HG03520 (cell line): ENCODE data around the gene PCDH1.
A peak's percentile ranks its signal among the peaks of the same experiment; 100 is the strongest.

ENCODE experiments used
- ATAC-seq: cut with Tn5 transposase; IDR thresholded peaks from one replicate; pipeline ENCODE4 v1.9.1; 2021; ENCODE audit warnings: mild to moderate bottlenecking, moderate library complexity; ENCODE audit not compliant: unreplicated experiment

Gene PCDH1

DNA sequence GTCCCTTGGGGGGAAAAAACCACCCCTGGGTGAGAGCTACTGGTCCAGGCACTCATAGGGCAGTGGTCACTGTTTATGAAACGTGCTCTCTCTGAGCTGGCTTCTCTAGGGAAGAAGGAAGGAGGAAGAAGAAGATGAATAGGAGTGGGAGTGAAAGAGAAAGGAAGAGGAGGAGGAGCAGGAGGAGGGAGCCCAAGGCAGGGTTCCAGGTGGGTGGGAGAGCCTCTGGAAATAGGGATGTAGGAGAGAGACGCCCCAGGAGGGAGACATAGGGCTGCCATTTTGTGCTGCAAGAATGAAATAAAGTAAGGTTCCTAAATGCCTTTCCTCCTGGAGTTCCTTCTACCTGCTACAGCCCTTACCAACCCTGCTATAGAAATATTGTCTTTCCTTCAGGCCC is 65.7 kb downstream of the PCDH1 start:
- ATAC-seq: no peak

DNA sequence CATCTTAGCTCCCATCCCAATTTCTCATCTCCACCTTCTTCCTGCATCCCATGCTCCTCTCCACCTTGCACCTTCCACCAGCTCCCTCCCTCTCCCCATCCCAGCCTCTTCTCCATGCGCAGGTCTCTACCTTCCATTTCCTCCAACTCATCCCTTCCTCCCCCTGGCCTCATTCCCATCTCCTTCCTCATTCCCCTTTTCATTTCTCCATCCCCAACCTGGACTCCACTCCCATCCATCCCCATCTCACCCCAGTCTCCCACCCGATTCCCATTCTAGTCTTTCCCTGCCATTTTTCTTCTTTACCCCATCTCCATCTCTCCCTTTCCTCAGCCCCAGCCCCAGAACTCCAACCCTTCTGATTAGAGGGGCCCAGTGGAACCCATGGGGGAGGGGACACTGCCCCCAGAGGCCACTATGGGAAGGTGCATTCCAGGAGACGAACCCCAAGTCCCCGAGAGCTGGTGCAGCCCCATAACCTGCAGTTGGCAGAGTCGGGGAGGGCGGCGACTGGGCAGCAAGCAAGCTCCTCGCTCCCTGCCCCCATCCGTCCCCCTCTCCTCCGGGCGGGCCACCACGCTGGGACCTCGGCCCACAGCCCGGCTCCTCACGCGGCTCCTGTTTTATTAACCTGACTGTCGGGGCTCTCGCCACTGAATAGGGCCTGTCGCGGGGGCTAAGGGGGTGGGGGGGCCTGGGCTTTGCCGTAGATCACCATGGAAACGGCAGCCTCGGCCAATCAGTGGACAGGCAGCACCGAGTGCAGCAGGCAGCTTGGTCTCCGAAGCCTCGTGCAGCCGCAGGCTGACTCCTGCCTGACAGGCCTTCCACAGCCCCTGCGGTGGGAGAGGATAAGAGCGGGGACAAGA is 66.7 kb downstream of the PCDH1 start:
- ATAC-seq: peak; percentile 81

DNA sequence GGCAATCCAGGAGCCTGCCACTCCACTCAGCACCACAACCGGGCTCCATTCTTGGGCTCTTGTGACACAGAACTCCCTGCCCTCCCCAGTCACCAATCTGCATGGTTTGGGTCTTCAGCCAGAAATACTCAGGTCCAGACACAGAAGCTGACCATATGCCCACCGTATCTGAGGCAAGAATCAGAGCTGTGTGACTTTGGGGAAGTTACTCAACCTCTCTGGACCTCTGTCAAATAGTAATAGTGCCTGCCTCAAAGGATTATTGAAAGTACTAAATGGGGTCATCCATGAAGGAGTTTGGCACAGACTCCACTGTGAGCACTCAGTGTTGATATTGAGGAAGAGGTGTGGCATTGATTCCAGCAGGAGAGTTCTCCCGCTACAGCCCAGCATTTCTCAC is 67.5 kb downstream of the PCDH1 start:
- no peak for ATAC-seq

DNA sequence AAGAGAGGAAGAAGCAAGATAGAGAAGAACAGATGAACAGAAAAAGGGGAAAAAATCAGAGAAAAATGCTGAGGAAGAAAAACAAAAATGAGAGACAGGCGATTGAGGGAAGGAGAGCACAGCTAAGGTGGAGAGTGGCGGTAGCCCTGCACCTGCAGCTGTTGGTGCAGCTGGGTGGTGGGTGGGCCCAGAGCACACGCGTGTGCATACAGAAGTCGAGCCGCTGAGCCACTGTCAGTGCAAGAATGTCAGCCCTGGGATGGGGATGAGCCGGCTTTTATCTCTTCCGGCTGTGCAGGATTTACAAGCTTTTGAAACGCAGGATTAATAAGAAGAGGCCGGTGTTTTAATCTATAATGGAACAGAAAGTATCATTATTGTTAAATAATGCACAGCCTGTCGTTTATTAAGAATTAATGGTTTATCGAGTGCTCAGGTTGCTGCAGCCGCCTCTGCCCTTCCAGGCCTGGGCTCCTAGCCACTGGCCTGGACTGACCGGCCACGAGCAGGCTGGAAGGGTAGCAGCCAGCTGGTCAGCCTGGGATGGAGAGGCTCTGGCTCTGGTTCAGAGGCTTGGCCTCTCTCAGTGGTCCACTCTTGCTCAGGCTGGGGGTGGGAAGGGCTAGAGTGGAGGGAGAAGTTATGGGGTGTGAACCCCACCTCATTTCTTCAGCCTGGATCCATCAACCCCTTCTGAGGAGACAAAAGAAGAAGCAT is 68.7 kb downstream of the PCDH1 start:
- ATAC-seq: no peak

DNA sequence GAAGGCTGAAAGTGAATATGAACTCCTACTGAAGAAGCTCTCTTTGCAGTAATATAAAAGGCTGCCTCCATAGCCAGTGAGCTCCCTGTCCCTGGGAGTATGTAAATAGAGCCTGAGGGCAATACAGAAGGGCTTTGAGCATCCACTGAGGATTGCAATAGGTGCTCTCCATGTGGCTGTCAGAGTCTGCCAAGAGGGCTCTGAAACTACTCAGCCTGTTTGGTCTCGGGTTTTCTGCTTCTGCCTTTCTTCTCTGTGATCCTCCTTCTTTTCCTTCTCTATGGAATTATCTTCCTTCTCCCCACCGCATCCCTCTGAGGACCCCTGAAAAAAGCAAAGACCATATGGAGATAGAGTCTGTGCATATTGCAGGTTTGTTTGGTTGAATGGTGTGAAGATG is 69.4 kb downstream of the PCDH1 start:
- ATAC-seq: no peak

DNA sequence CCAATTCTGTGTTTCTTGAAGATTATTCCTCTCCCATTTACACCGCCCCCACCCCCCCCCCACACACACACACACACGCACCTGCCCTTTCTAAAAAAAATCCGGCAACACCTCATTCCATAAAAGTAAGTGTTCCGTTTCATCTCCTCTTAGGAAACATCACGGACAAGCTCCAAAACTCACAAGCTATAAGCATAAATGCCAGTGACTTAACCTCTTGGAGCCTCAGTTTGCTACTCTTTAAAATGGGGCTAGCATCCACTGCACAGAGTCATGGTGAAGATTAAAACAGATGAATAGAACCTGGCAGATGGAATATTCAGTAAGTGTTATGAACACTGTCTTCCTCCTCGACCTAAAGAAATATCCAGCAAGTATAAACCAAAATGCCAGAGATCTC is 70.5 kb downstream of the PCDH1 start:
- no peak for ATAC-seq

DNA sequence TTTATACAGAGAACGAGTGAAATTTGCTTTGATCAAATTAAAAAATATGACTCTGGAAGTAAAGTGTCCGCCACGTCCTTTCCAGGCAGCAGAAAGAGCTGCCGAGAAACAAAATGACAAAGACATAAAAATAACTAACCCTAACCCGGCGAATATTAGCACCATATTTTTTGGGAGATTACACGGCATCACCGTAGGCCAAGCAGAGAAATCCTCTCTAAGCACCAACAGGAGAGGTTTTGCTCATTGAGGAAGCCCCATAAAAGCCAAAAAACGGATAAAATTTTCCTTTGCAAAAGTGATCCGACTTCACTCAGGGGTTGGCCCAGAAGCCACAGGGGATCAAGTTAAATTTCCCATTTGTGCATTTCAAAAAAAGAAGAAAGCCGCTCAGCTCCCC is 70.9 kb downstream of the PCDH1 start:
- ATAC-seq: no peak

DNA sequence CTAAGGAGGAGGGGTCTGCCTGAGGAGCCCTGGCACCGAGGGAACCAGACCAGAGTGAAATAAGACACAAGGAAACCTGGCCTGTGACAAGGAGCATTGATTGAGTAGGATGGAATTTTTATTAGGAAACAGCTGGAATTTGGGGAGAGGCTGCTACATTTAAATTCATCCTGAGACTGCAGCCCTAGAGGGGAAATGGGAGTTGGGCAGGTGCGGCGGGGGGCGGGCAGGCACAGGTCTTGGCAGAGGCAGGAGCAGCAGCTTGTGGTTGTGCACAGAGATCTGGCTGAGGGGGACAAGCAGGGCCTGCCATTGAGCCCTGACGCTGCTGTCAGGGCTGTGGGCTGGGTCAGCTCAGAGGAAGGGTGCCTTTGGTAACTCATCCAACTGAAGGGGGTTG is 71.6 kb downstream of the PCDH1 start:
- no peak for ATAC-seq

DNA sequence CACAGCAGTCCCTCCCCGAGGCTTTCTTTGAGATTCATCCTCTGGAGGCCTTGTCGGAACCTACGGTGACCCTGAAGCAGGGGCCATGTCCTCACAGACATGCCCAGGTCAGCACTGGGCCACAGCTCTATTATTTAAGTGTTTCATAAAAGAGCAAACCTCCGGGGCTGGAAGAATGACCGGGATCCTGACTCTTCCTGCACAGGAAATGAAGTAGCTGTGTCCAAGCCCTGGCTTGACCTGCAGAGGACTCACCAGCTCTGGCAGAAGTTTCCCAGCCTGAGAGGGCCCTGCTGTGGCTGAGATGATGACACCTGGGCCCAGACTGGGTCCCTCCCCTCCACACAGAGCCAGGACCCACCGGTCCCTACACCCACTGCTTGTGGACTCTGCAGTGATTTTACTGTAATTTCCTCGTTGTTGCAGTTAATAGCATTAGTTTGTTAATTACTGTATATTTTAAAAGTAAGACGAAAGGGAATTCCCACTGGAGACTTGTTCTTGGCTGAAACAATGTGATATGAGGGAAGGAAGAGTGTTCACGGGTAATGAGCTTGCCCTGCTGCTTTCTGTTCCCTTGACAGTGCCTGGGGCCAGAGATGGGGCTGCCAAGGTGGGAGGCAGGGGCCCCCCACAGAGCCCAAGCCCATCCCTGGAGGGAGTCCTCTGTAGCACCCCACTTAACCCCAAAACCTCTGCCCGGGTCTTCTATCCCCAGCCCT is 72.2 kb downstream of the PCDH1 start:
- no peak for ATAC-seq

DNA sequence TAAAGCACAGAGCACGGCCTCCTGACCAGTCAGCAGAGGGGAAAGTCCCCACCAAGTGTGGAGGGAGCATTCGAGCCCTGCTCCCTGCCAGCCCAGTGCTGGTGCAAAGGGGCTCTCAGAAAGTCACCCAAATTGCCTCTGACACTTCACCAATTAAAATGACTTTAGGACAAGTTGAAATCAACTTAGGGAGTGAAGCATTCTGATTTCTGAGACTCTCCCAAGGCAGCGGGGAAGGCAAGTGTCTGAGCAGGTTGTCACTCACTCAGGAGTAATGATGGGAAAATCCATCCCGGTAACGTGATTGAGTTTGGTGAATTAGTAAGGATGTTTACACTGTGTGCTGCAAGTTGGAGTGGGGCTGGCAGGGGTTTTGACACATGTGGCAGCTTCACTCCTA is 73.7 kb downstream of the PCDH1 start:
- no peak for ATAC-seq
